ENCODE results near the gene USP24.

USP24 gene

GRCh38 chr1:55255901-55256300 is 40.7 kb upstream of the USP24 start:
- TF ChIP-seq TAF1 (IDR thresholded peaks at IDR 0.05; ENCODE audit: low read depth) (no peak), TEAD4 (IDR thresholded peaks at IDR 0.05) (no peak), REST (IDR thresholded peaks at IDR 0.05; ENCODE audit: low read depth) (no peak), YY1 (IDR thresholded peaks at IDR 0.05; ENCODE audit: low read depth) (no peak), TCF12 (IDR thresholded peaks at IDR 0.05; ENCODE audit: low read depth) (no peak), CREB1 (IDR thresholded peaks at IDR 0.05; ENCODE audit: low read depth) (no peak), EGR1 (IDR thresholded peaks at IDR 0.05) (no peak), NFIC (IDR thresholded peaks at IDR 0.05) (no peak), EP300 (IDR thresholded peaks at IDR 0.05; ENCODE audit: borderline replicate concordance) (no peak), CEBPB (IDR thresholded peaks at IDR 0.05) (no peak), ZBTB7A (IDR thresholded peaks at IDR 0.05; ENCODE audit: low read depth) (no peak), FOXM1 (IDR thresholded peaks at IDR 0.05; ENCODE audit: borderline replicate concordance, low read depth) (no peak), RAD21 (IDR thresholded peaks at IDR 0.05; ENCODE audit: low read depth) (no peak)
- TF ChIP-seq, protein P1, sequence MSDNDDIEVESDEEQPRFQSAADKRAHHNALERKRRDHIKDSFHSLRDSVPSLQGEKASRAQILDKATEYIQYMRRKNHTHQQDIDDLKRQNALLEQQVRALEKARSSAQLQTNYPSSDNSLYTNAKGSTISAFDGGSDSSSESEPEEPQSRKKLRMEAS (IDR thresholded peaks at IDR 0.05), result no peak
- TF ChIP-seq, protein P2, sequence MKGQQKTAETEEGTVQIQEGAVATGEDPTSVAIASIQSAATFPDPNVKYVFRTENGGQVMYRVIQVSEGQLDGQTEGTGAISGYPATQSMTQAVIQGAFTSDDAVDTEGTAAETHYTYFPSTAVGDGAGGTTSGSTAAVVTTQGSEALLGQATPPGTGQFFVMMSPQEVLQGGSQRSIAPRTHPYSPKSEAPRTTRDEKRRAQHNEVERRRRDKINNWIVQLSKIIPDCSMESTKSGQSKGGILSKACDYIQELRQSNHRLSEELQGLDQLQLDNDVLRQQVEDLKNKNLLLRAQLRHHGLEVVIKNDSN (IDR thresholded peaks at IDR 0.05), result no peak

DNA sequence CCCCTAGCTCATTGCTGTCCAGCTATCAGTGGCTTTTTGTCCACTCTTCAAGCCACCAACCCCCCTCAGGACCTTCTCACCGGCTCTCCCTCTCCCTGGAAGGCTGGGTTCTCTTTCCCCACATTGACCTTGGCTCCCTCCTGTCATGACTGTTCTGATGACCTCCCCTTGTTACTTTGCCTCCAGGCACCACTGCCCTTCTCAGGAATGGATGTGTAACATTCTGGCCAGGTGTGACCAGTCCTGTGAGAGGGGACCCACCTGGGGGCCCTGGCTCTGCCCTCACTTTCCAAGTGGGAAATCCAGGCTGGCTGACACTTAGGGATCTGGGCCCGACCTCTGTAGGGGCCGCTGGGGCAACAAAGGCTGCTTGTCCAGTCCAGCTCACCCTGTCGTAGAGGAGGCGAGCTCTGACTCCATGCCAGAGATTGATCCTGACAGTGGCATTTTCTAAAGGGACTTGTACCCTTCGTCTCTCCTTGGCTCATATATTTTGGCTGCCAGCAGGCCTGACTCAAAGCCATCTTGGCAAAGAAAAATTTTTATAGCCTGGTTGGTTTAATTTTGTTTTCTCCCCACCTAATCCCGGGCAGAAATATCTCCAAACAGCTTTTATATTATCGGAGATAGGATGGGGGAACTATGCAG is 37.9 kb upstream of the USP24 start:
- TF ChIP-seq, protein P2 (IDR thresholded peaks at IDR 0.05), result no peak
- TF ChIP-seq NFIC (IDR thresholded peaks at IDR 0.05) (no peak), CEBPB (IDR thresholded peaks at IDR 0.05) (no peak), RAD21 (IDR thresholded peaks at IDR 0.05; ENCODE audit: low read depth) (no peak), FOXM1 (IDR thresholded peaks at IDR 0.05; ENCODE audit: borderline replicate concordance, low read depth) (no peak), ZBTB7A (IDR thresholded peaks at IDR 0.05; ENCODE audit: low read depth) (no peak), EP300 (IDR thresholded peaks at IDR 0.05; ENCODE audit: borderline replicate concordance) (no peak), CREB1 (IDR thresholded peaks at IDR 0.05; ENCODE audit: low read depth) (no peak), REST (IDR thresholded peaks at IDR 0.05; ENCODE audit: low read depth) (no peak)

DNA sequence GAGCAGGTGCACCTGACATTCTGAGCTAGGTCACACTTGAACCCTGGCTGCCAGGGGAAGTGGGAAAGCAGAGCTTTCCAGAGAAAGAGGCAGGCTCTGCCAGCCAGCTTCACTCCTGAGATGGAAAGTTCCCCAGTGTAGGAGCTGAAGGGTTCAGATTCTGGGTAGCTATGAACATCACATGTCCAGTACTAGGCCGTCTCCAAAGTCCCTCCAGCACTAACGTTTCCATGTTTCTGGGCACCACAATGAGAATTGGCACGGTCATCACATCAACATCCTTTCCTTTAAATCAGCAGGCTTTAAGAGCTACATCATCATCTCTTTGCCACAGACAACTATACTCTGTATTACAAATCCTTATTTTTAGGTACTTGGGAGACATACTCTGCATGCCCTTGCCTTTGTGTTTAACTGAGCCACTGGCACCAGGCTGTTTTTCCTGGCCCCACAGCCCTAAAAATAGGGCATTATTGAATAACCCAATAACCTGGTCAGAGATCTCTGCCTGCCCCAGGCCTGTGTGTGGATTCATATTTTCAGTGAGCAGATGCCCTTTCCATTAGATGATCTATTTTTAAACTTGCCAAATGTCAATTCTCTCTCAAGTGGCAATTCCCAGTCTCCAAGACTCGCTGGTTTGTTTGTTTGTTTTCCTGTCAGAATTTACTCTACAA is 35.4 kb upstream of the USP24 start:
- no peak for TF ChIP-seq CEBPB (IDR thresholded peaks at IDR 0.05)
- no peak for TF ChIP-seq EP300 (IDR thresholded peaks at IDR 0.05; ENCODE audit: borderline replicate concordance)
- no peak for TF ChIP-seq NFIC (IDR thresholded peaks at IDR 0.05)
- no peak for TF ChIP-seq RAD21 (IDR thresholded peaks at IDR 0.05; ENCODE audit: low read depth)
- TF ChIP-seq REST (IDR thresholded peaks at IDR 0.05; ENCODE audit: low read depth), result no peak

DNA sequence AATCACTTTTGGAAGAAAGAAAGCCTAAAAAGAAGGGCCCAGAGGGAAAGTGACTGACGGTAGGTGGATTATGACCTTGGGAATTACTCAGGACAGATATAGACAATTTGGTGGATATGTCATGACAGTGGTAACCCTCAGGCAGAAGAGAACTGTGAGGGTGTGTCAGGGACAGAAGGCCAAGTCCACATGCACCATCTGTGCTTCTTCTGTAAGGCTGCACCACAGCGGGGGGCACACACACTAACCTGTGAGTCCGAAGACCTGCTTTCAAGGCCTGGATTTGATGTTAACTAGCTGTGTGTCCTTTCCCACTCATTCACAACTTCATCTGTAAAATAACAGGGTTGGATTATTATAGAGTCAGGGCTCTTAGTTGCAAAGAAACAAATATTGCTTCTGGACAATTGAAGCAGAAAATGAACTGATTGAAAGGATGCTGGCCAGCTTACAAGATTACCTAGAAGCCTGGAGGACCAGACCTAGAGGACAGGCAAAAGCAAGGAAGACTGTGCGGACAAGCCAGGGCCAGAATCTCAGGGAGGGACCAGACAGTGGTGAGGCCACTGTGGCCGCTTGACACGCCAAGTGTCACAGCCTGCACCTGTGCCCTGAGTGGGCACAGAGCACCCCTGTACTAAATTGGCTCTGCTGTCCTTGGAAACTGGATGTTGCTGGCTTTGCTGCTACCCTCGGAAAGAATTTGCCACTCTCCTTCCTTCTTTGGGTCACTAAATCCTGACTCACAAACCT is 34.7 kb upstream of the USP24 start:
- TF ChIP-seq YY1 (IDR thresholded peaks at IDR 0.05; ENCODE audit: low read depth) (no peak), TEAD4 (IDR thresholded peaks at IDR 0.05) (no peak), EP300 (IDR thresholded peaks at IDR 0.05; ENCODE audit: borderline replicate concordance) (no peak), TCF12 (IDR thresholded peaks at IDR 0.05; ENCODE audit: low read depth) (no peak), TAF1 (IDR thresholded peaks at IDR 0.05; ENCODE audit: low read depth) (no peak), RAD21 (IDR thresholded peaks at IDR 0.05; ENCODE audit: low read depth) (no peak), EGR1 (IDR thresholded peaks at IDR 0.05) (no peak), CREB1 (IDR thresholded peaks at IDR 0.05; ENCODE audit: low read depth) (no peak), NFIC (IDR thresholded peaks at IDR 0.05) (no peak), CEBPB (IDR thresholded peaks at IDR 0.05) (no peak), ZBTB7A (IDR thresholded peaks at IDR 0.05; ENCODE audit: low read depth) (no peak), REST (IDR thresholded peaks at IDR 0.05; ENCODE audit: low read depth) (no peak), FOXM1 (IDR thresholded peaks at IDR 0.05; ENCODE audit: borderline replicate concordance, low read depth) (no peak)
- TF ChIP-seq, protein P2 (IDR thresholded peaks at IDR 0.05), result no peak
- TF ChIP-seq, protein P1 (IDR thresholded peaks at IDR 0.05), result no peak

Data from Ishikawa (cell line).